Small intestine (tissue), 7 donors: Measurements from ENCODE around the gene RIPK3. TPM values are rescaled to one million over a fixed set of nuclear protein-coding genes. Genes with fewer than 3 reads are reported as not detected.
"Not testable (repeated sequence)": the region's sequence is repeated elsewhere in the genome, so short reads cannot be mapped to it uniquely, and the experiment has no call there.

Experiments used
- DNase-seq, 2 donors: peaks; one replicate each; pipeline versions ENCODE4 v3.0.0 to v3.0.0-alpha.2; 2013
- FAIRE-seq: peaks from 2 replicates; lab custom pipeline; 2012; peaks lifted over from hg19 to GRCh38; lab: Jason Lieb, UNC
- H3K27ac ChIP-seq, 3 donors: one replicate each; pipeline ENCODE4 v1.5.1; 2013; ENCODE audit warnings: low read length in 2 of 3, mild to moderate bottlenecking in 2 of 3, control low read depth in 1 of 3, inconsistent platforms in 1 of 3, low read depth in 1 of 3, moderate library complexity in 1 of 3
- H3K27me3 ChIP-seq, 3 donors: one replicate each; pipeline ENCODE4 v1.6.1; 2013; ENCODE audit warnings: low read length in 3 of 3, inconsistent platforms in 1 of 3; ENCODE audit not compliant: control insufficient read depth in 3 of 3, insufficient read depth in 3 of 3
- H3K36me3 ChIP-seq, 3 donors: one replicate each; pipeline ENCODE4 v1.6.1; 2013; ENCODE audit warnings: low read length in 3 of 3, inconsistent platforms in 1 of 3, low read depth in 1 of 3, mild to moderate bottlenecking in 1 of 3, moderate library complexity in 1 of 3; ENCODE audit not compliant: control insufficient read depth in 3 of 3, insufficient read depth in 2 of 3
- H3K4me1 ChIP-seq, 3 donors: one replicate each; pipeline ENCODE4 v1.6.1; 2013; ENCODE audit warnings: low read length in 2 of 3, inconsistent platforms in 1 of 3, low read depth in 1 of 3, mild to moderate bottlenecking in 1 of 3, moderate library complexity in 1 of 3; ENCODE audit not compliant: control insufficient read depth in 3 of 3, insufficient read depth in 2 of 3
- H3K4me3 ChIP-seq, 3 donors: one replicate each; pipeline ENCODE4 v1.5.1; 2013; ENCODE audit warnings: low read length in 3 of 3, control low read depth in 1 of 3, inconsistent platforms in 1 of 3, low read depth in 1 of 3, mild to moderate bottlenecking in 1 of 3, moderate library complexity in 1 of 3
- H3K9me3 ChIP-seq, 2 donors: one replicate each; pipeline ENCODE4 v1.6.1; 2013; ENCODE audit warnings: low read depth in 1 of 2, low read length in 1 of 2; ENCODE audit not compliant: control insufficient read depth in 2 of 2, insufficient read depth in 1 of 2
- WGBS, 3 donors: extraction: QIAGEN DNeasy Blood & Tissue Kit; methylation state at CpG; one replicate each; pipeline ENCODE4 v1.1.7; 2013; 5-methylcytosine and 5-hydroxymethylcytosine counted together
- polyA plus RNA-seq, 4 donors: library from polyadenylated mRNA; stranded (reverse) in 3 of 4; unstranded in 1 of 4; fragments of 200-250 nt in 3 of 4; fragments of 120-200 nt in 1 of 4; gene quantifications; one replicate each; pipeline versions ENCODE4 v1.2.1 to v1.2.3, GENCODE V29; 2013
- donor health status: healthy with polysubstance abuse.
- donor health status: control.
- donor health status: control.
- donor health status: Bipolar disorder and iron deficiency.
- donor health status: healthy.

Gene RIPK3
- polyA plus RNA-seq, 4 donors: 16.7 to 58.6 (median 33.6) TPM

- peaks cover 0 to 24% (median 11%) of the 10 kb centered on the region in 3 donors for H3K4me1 ChIP-seq
- no peaks in the 10 kb centered on the region for H3K9me3 ChIP-seq
- 85 to 88% (median 88%) methylated on average over 12 of the region's 12 CpGs for WGBS, 3 donors
- FAIRE-seq (no peak), DNase-seq (no peak)
- peaks cover 0 to 39% (median 0%) of the 10 kb centered on the region in 3 donors for H3K27me3 ChIP-seq
- peak overlapping the region in 1 of 3 donors; percentile 35 for H3K27ac ChIP-seq
- no peaks in the 10 kb centered on the region for H3K36me3 ChIP-seq
- H3K4me3 ChIP-seq: no peak overlapping the region
Measured at GRCh38 chr14:24329073-24329663, 10.6 kb downstream of the RIPK3 start.

GRCh38 chr14:24327914-24328313 lies 11.9 kb downstream of the RIPK3 start:
- not testable (repeated sequence) for H3K4me3 ChIP-seq, FAIRE-seq, H3K9me3 ChIP-seq, DNase-seq, H3K36me3 ChIP-seq, H3K27ac ChIP-seq
- WGBS, 3 donors: 1 to 7% (median 4%) methylated on average over 9 of the region's 9 CpGs
- peaks cover 0 to 14% (median 6%) of the 10 kb centered on the region in 3 donors for H3K4me1 ChIP-seq
- H3K27me3 ChIP-seq: peaks cover 0 to 27% (median 0%) of the 10 kb centered on the region in 3 donors

GRCh38 chr14:24327303-24327702 lies 12.5 kb downstream of the RIPK3 start:
- Histone ChIP-seq H3K36me3 (no peaks in the 10 kb centered on the region), H3K4me3 (no peak overlapping the region), H3K4me1 (peaks cover 0 to 8% (median 0%) of the 10 kb centered on the region in 3 donors), H3K9me3 (no peaks in the 10 kb centered on the region), H3K27me3 (peaks cover 0 to 21% (median 0%) of the 10 kb centered on the region in 3 donors), H3K27ac (no peak overlapping the region)
- 87 to 94% (median 87%) methylated on average over 2 of the region's 2 CpGs for WGBS, 3 donors
- no peak for DNase-seq
- FAIRE-seq: no peak

- no peak for FAIRE-seq
- H3K4me1 ChIP-seq: no peaks in the 10 kb centered on the region
- no peaks in the 10 kb centered on the region for H3K36me3 ChIP-seq
- peaks cover 0 to 11% (median 0%) of the 10 kb centered on the region in 3 donors for H3K27me3 ChIP-seq
- WGBS, 3 donors: 85 to 87% (median 86%) methylated on average over 8 to 9 of the region's 9 CpGs
- H3K27ac ChIP-seq: no peak overlapping the region
- no peak for DNase-seq
- H3K9me3 ChIP-seq: no peaks in the 10 kb centered on the region
- H3K4me3 ChIP-seq: no peak overlapping the region
Measured at GRCh38 chr14:24325963-24326362, 13.8 kb downstream of the RIPK3 start.

GRCh38 chr14:24325041-24325530 lies 14.7 kb downstream of the RIPK3 start:
- FAIRE-seq (no peak), DNase-seq (no peak)
- Histone ChIP-seq H3K27me3 (peaks cover 0 to 7% (median 0%) of the 10 kb centered on the region in 3 donors), H3K27ac (no peak overlapping the region), H3K9me3 (no peaks in the 10 kb centered on the region), H3K4me3 (no peak overlapping the region), H3K4me1 (no peaks in the 10 kb centered on the region), H3K36me3 (no peaks in the 10 kb centered on the region)
- WGBS, 3 donors: 70 to 75% (median 73%) methylated on average over 5 of the region's 5 CpGs

- FAIRE-seq (no peak), DNase-seq (no peak)
- Histone ChIP-seq H3K4me1 (no peaks in the 10 kb centered on the region), H3K36me3 (no peaks in the 10 kb centered on the region), H3K9me3 (no peaks in the 10 kb centered on the region), H3K4me3 (no peak overlapping the region), H3K27me3 (peaks cover 0 to 11% (median 3%) of the 10 kb centered on the region in 3 donors), H3K27ac (no peak overlapping the region)
- 74 to 82% (median 80%) methylated on average over 5 to 6 of the region's 6 CpGs for WGBS, 3 donors
Measured at GRCh38 chr14:24324024-24324423, 15.8 kb downstream of the RIPK3 start.

GRCh38 chr14:24323341-24323740 lies 16.4 kb downstream of the RIPK3 start:
- Histone ChIP-seq H3K4me3 (no peak overlapping the region), H3K27ac (no peak overlapping the region), H3K27me3 (peaks cover 0 to 18% (median 3%) of the 10 kb centered on the region in 3 donors), H3K9me3 (no peaks in the 10 kb centered on the region), H3K4me1 (peaks cover 0 to 5% (median 0%) of the 10 kb centered on the region in 3 donors), H3K36me3 (no peaks in the 10 kb centered on the region)
- WGBS, 3 donors: 53 to 73% (median 68%) methylated on average over 3 of the region's 3 CpGs
- DNase-seq (no peak), FAIRE-seq (no peak)

- Histone ChIP-seq H3K27ac (no peak overlapping the region), H3K4me1 (peaks cover 0 to 6% (median 0%) of the 10 kb centered on the region in 3 donors), H3K36me3 (no peaks in the 10 kb centered on the region), H3K27me3 (peaks cover 0 to 24% (median 3%) of the 10 kb centered on the region in 3 donors), H3K9me3 (no peaks in the 10 kb centered on the region), H3K4me3 (no peak overlapping the region)
- WGBS, 3 donors: 74 to 89% (median 87%) methylated on average over 9 to 10 of the region's 10 CpGs
- FAIRE-seq (no peak), DNase-seq (no peak)
Measured at GRCh38 chr14:24322672-24323071, 17.1 kb downstream of the RIPK3 start.
